MCF 10A (cell line): ENCODE data around the gene WNT7A. TPM values are rescaled to one million over a fixed set of nuclear protein-coding genes. Genes with fewer than 3 reads are reported as not detected.

ENCODE experiments used
- BruUV-seq: library from RNA; stranded (reverse); fragments of 400-500 nt; replicated peaks from 2 replicates; lab custom pipeline; 2021; lab: Mats Ljungman, UMichigan
- CTCF ChIA-PET: fragments of 300-600 bp; sonication (Branson Sonifier 250); formaldehyde crosslinking; extraction: SDS; loops from one replicate; lab custom pipeline; 2021; ENCODE audit warnings: antibody characterized with exemption, inconsistent platforms; lab: Yijun Ruan, JAX
- POLR2A ChIA-PET: fragments of 300-600, 350-650 bp; sonication (Branson Sonifier 250); formaldehyde crosslinking; extraction: SDS; loops from one replicate; lab custom pipeline; 2020; ENCODE audit warnings: antibody characterized with exemption, inconsistent platforms; lab: Yijun Ruan, JAX
- DNase-seq: peaks from one replicate; pipeline ENCODE4 v3.0.0-alpha.2; 2018; ENCODE audit not compliant: unreplicated experiment
- H3K27ac Mint-ChIP-seq: one replicate; pipeline ENCODE4 v1.8.0; 2022; ENCODE audit warnings: mild to moderate bottlenecking, low read depth, mixed read lengths; ENCODE audit not compliant: unreplicated experiment
- H3K27me3 Mint-ChIP-seq: one replicate; pipeline ENCODE4 v1.8.0; 2022; ENCODE audit warnings: mixed read lengths; ENCODE audit not compliant: insufficient read depth, unreplicated experiment
- H3K36me3 Mint-ChIP-seq: one replicate; pipeline ENCODE4 v1.8.0; 2022; ENCODE audit warnings: mild to moderate bottlenecking, moderate library complexity, mixed read lengths; ENCODE audit not compliant: insufficient read depth, unreplicated experiment
- H3K4me1 Mint-ChIP-seq: one replicate; pipeline ENCODE4 v1.8.0; 2022; ENCODE audit warnings: mixed read lengths; ENCODE audit not compliant: insufficient read depth, unreplicated experiment
- H3K4me3 Mint-ChIP-seq: one replicate; pipeline ENCODE4 v1.8.0; 2022; ENCODE audit warnings: mild to moderate bottlenecking, moderate library complexity, mixed read lengths; ENCODE audit not compliant: unreplicated experiment
- H3K9me3 Mint-ChIP-seq: one replicate; pipeline ENCODE4 v1.8.0; 2022; ENCODE audit warnings: mixed read lengths; ENCODE audit not compliant: unreplicated experiment
- CTCF ChIP-seq: fragments of 200-600 bp; IDR thresholded peaks from one replicate; pipeline ENCODE4 v1.8.0; 2022; ENCODE audit warnings: antibody characterized with exemption, mild to moderate bottlenecking; ENCODE audit not compliant: unreplicated experiment
- intact Hi-C: fragments of 100-400 bp; cut with micrococcal nuclease; formaldehyde crosslinking; loops from 2 replicates; pipeline ENCODE4 v1.14.1; 2022
- total RNA-seq: library from RNA; stranded (reverse); gene quantifications from 2 replicates; pipeline ENCODE4 v1.2.3, GENCODE V29; 2022

Gene WNT7A
- total RNA-seq, 1 experiment from 2014 or later, result 0.47 TPM

GRCh38 chr3:13808550-13808949 lies 71.3 kb downstream of the WNT7A start:
- no peak for TF ChIP-seq CTCF
- BruUV-seq, result no TSS peak
- CTCF ChIA-PET, result interaction anchor here (0.6 kb wide), 1 partner anchor 151 kb away, joined by 3 read pairs; no protein-coding TSS in a partner anchor

GRCh38 chr3:13801361-13802204 lies 78.3 kb downstream of the WNT7A start:
- intact Hi-C loops, result no loop called here
- ChIA-PET CTCF (interaction anchor here (0.6 to 1.2 kb wide), 2 partner anchors 144 to 320 kb away, joined by 3 read pairs; no protein-coding TSS in a partner anchor), POLR2A (no interaction called here)
- H3K27me3 Mint-ChIP-seq, result no peaks in the 10 kb centered on the region
- no peak for TF ChIP-seq CTCF
- peak; percentile 88 for DNase-seq
- peak overlapping the region; percentile 46 for H3K27ac Mint-ChIP-seq
- peaks cover 6% of the 10 kb centered on the region for H3K9me3 Mint-ChIP-seq
- no peaks in the 10 kb centered on the region for H3K36me3 Mint-ChIP-seq
- peaks cover 6% of the 10 kb centered on the region for H3K4me1 Mint-ChIP-seq
- H3K4me3 Mint-ChIP-seq, result no peak overlapping the region
- no TSS peak for BruUV-seq

More at GRCh38 chr3:13808550-13808949, 71.3 kb downstream of the WNT7A start:
- no peak overlapping the region for H3K27ac Mint-ChIP-seq
- H3K9me3 Mint-ChIP-seq, result peaks cover 6% of the 10 kb centered on the region
- no peaks in the 10 kb centered on the region for H3K36me3 Mint-ChIP-seq
- DNase-seq, result no peak
- POLR2A ChIA-PET, result no interaction called here
- intact Hi-C loops, result no loop called here
- H3K4me1 Mint-ChIP-seq, result no peaks in the 10 kb centered on the region
- no peaks in the 10 kb centered on the region for H3K27me3 Mint-ChIP-seq
- H3K4me3 Mint-ChIP-seq, result no peak overlapping the region

GRCh38 chr3:13800064-13800463 lies 79.8 kb downstream of the WNT7A start:
- H3K9me3 Mint-ChIP-seq, result peaks cover 6% of the 10 kb centered on the region
- no peaks in the 10 kb centered on the region for H3K27me3 Mint-ChIP-seq
- H3K27ac Mint-ChIP-seq, result no peak overlapping the region
- peaks cover 6% of the 10 kb centered on the region for H3K4me1 Mint-ChIP-seq
- no peak for TF ChIP-seq CTCF
- DNase-seq, result no peak
- BruUV-seq, result no TSS peak
- H3K4me3 Mint-ChIP-seq, result no peak overlapping the region
- intact Hi-C loops, result no loop called here
- ChIA-PET CTCF (no interaction called here), POLR2A (no interaction called here)
- no peaks in the 10 kb centered on the region for H3K36me3 Mint-ChIP-seq

GRCh38 chr3:13798401-13798800 lies 81.5 kb downstream of the WNT7A start:
- no TSS peak for BruUV-seq
- H3K4me1 Mint-ChIP-seq, result peaks cover 6% of the 10 kb centered on the region
- H3K27ac Mint-ChIP-seq, result no peak overlapping the region
- no peaks in the 10 kb centered on the region for H3K27me3 Mint-ChIP-seq
- H3K36me3 Mint-ChIP-seq, result no peaks in the 10 kb centered on the region
- intact Hi-C loops, result no loop called here
- ChIA-PET POLR2A (no interaction called here), CTCF (no interaction called here)
- peaks cover 6% of the 10 kb centered on the region for H3K9me3 Mint-ChIP-seq
- no peak for DNase-seq
- no peak for TF ChIP-seq CTCF
- H3K4me3 Mint-ChIP-seq, result no peak overlapping the region
